Astrocyte (in vitro differentiated cells and primary cell): ENCODE results near the gene UGT1A10. TPM values are rescaled to one million over a fixed set of nuclear protein-coding genes. Genes with fewer than 3 reads are reported as not detected.
A peak's percentile ranks its signal among the peaks of the same experiment; 100 is the strongest.

Source experiments
- DNase-seq: peaks from one replicate; pipeline ENCODE4 v3.0.0-alpha.2; 2010; ENCODE audit warnings: low read depth
- FAIRE-seq: peaks from 2 replicates; lab custom pipeline; 2011; peaks lifted over from hg19 to GRCh38; lab: Jason Lieb, UNC
- H2AFZ ChIP-seq: 2 replicates; pipeline ENCODE4 v1.6.0; 2012; ENCODE audit warnings: low read depth, low read length, inconsistent platforms
- H3K27ac ChIP-seq: 2 replicates; pipeline ENCODE4 v1.5.1; 2011; ENCODE audit warnings: low read depth, low read length, inconsistent platforms
- H3K27me3 ChIP-seq: 2 replicates; pipeline ENCODE4 v1.6.0; 2011; ENCODE audit warnings: low read length, inconsistent platforms; ENCODE audit not compliant: insufficient read depth
- H3K36me3 ChIP-seq: 2 replicates; pipeline ENCODE4 v1.5.1; 2011; ENCODE audit warnings: low read length, inconsistent platforms; ENCODE audit not compliant: insufficient read depth
- H3K4me1 ChIP-seq: 2 replicates; pipeline ENCODE4 v1.5.1; 2011; ENCODE audit warnings: low read length, inconsistent platforms; ENCODE audit not compliant: insufficient read depth
- H3K4me2 ChIP-seq: 2 replicates; pipeline ENCODE4 v1.6.0; 2012; ENCODE audit warnings: low read length, inconsistent platforms
- H3K4me3 ChIP-seq: 2 replicates; pipeline ENCODE4 v1.5.1; 2011; ENCODE audit warnings: low read depth, mild to moderate bottlenecking, low read length, inconsistent platforms; ENCODE audit not compliant: insufficient read depth
- H3K79me2 ChIP-seq: 2 replicates; pipeline ENCODE4 v1.6.0; 2012; ENCODE audit warnings: mild to moderate bottlenecking, low read length, inconsistent platforms; ENCODE audit not compliant: insufficient read depth
- H3K9ac ChIP-seq: 2 replicates; pipeline ENCODE4 v1.6.0; 2012; ENCODE audit warnings: mild to moderate bottlenecking, low read length, inconsistent platforms
- H3K9me3 ChIP-seq: 2 replicates; pipeline ENCODE4 v1.5.1; 2012; ENCODE audit warnings: low read depth, mild to moderate bottlenecking, low read length, inconsistent platforms; ENCODE audit not compliant: insufficient read depth
- H4K20me1 ChIP-seq: 2 replicates; pipeline ENCODE4 v1.6.0; 2012; ENCODE audit warnings: low read length, inconsistent platforms; ENCODE audit not compliant: insufficient read depth
- H3K27ac Mint-ChIP-seq: one replicate; pipeline ENCODE4 v1.8.0; 2021; ENCODE audit warnings: mild to moderate bottlenecking, mixed read lengths; ENCODE audit not compliant: unreplicated experiment
- H3K27me3 Mint-ChIP-seq: one replicate; pipeline ENCODE4 v1.8.0; 2021; ENCODE audit warnings: low read depth, mixed read lengths; ENCODE audit not compliant: unreplicated experiment
- H3K36me3 Mint-ChIP-seq: one replicate; pipeline ENCODE4 v1.8.0; 2021; ENCODE audit warnings: low read depth, mixed read lengths; ENCODE audit not compliant: unreplicated experiment
- H3K4me1 Mint-ChIP-seq: one replicate; pipeline ENCODE4 v1.8.0; 2021; ENCODE audit warnings: low read depth, mixed read lengths; ENCODE audit not compliant: unreplicated experiment
- H3K4me3 Mint-ChIP-seq: one replicate; pipeline ENCODE4 v1.8.0; 2021; ENCODE audit warnings: mild to moderate bottlenecking, moderate library complexity, mixed read lengths; ENCODE audit not compliant: unreplicated experiment
- H3K9me3 Mint-ChIP-seq: one replicate; pipeline ENCODE4 v1.8.0; 2021; ENCODE audit warnings: mild to moderate bottlenecking, mixed read lengths; ENCODE audit not compliant: unreplicated experiment
- EZH2 ChIP-seq: IDR thresholded peaks from 2 replicates; pipeline ENCODE4 v1.6.1; 2012; ENCODE audit warnings: mild to moderate bottlenecking, low read length, inconsistent platforms; ENCODE audit not compliant: insufficient read depth
- total RNA-seq: library from RNA; stranded (reverse); gene quantifications from 2 replicates; pipeline ENCODE4 v1.2.1, GENCODE V29; 2021
- TF ChIP-seq, protein P1 (sequence below): IDR thresholded peaks from 2 replicates; pipeline ENCODE4 v1.5.1; 2011; ENCODE audit warnings: low read depth, mild to moderate bottlenecking, inconsistent platforms, low read length, moderate library complexity; ENCODE audit not compliant: insufficient read depth

Gene UGT1A10
- total RNA-seq, 1 donor from 2014 or later = not detected

DNA sequence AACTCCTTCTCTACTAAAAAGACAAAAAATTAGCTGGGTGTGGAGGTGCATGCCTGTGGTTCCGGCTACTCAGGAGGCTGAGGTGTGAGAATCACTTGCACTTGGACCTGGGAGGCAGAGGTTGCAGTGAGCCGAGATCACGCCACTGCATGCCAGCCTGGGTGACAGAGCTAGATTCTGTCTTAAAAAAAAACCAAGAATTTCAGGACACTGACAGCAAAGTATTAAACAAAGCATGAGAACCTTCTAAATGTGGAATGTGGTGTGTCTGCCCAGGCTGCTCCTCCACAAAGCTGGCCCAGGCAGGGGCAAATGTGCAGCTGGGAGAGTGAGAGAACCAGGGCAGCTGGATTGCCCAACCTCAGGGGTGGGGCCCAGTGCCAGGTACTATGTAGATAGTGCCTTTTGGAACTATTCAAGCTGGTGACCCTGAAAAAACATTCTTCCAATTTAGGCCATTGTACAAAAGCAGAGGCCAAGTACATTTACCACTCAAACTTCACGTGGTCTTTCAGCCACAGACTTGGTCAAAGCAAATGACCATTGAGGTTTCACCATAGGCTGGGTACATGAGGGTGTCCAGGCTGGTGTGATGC lies 69.8 kb downstream of the UGT1A10 start:
- Histone ChIP-seq H2AFZ (no peak overlapping the region), H3K4me1 (peaks cover 13% of the 10 kb centered on the region), H3K27ac (peak overlapping the region; percentile 40), H3K27me3 (no peaks in the 10 kb centered on the region), H3K9me3 (no peaks in the 10 kb centered on the region), H4K20me1 (no peaks in the 10 kb centered on the region), H3K36me3 (no peaks in the 10 kb centered on the region), H3K9ac (no peak overlapping the region), H3K4me3 (no peak overlapping the region), H3K4me2 (no peak overlapping the region), H3K79me2 (no peaks in the 10 kb centered on the region)
- TF ChIP-seq, protein P1, sequence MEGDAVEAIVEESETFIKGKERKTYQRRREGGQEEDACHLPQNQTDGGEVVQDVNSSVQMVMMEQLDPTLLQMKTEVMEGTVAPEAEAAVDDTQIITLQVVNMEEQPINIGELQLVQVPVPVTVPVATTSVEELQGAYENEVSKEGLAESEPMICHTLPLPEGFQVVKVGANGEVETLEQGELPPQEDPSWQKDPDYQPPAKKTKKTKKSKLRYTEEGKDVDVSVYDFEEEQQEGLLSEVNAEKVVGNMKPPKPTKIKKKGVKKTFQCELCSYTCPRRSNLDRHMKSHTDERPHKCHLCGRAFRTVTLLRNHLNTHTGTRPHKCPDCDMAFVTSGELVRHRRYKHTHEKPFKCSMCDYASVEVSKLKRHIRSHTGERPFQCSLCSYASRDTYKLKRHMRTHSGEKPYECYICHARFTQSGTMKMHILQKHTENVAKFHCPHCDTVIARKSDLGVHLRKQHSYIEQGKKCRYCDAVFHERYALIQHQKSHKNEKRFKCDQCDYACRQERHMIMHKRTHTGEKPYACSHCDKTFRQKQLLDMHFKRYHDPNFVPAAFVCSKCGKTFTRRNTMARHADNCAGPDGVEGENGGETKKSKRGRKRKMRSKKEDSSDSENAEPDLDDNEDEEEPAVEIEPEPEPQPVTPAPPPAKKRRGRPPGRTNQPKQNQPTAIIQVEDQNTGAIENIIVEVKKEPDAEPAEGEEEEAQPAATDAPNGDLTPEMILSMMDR = no peak
- no peak for TF ChIP-seq EZH2
- DNase-seq (peak; percentile 29), FAIRE-seq (no peak)
- Mint-ChIP-seq H3K27me3 (no peaks in the 10 kb centered on the region), H3K36me3 (no peaks in the 10 kb centered on the region), H3K4me3 (no peak overlapping the region), H3K9me3 (no peaks in the 10 kb centered on the region), H3K27ac (no peak overlapping the region), H3K4me1 (peaks cover 7% of the 10 kb centered on the region)

DNA sequence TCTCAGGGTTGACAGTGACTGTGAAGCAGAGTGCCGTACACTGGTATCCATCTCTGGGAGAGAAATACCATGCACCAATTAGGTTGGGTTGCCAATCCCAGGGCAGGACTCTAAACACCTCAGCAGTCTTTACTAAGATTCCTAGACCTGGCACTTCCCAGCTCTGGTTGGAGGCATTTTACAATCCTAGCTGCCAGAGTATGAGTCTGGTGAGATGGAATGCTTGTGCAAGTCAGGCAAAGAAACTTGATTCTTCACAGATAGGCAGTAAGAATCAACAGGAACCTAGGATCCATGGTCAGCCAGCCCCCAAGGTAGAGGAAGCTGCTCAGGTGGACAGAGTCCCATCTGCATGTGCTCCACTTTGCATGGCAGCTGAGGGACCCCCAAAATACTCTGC lies 70.5 kb downstream of the UGT1A10 start:
- H3K27ac Mint-ChIP-seq = no peak overlapping the region
- Histone ChIP-seq H3K27me3 (no peaks in the 10 kb centered on the region), H3K79me2 (no peaks in the 10 kb centered on the region), H3K36me3 (no peaks in the 10 kb centered on the region), H3K4me3 (no peak overlapping the region), H4K20me1 (no peaks in the 10 kb centered on the region), H3K9ac (no peak overlapping the region), H3K9me3 (no peaks in the 10 kb centered on the region), H3K4me1 (peaks cover 13% of the 10 kb centered on the region), H3K4me2 (no peak overlapping the region), H3K27ac (peak overlapping the region; percentile 40), H2AFZ (no peak overlapping the region)
- H3K36me3 Mint-ChIP-seq = no peaks in the 10 kb centered on the region
- DNase-seq (peak; percentile 68), FAIRE-seq (no peak)
- no peaks in the 10 kb centered on the region for H3K9me3 Mint-ChIP-seq
- H3K27me3 Mint-ChIP-seq = no peaks in the 10 kb centered on the region
- TF ChIP-seq, protein P1 = no peak
- no peak for TF ChIP-seq EZH2
- peaks cover 7% of the 10 kb centered on the region for H3K4me1 Mint-ChIP-seq
- no peak overlapping the region for H3K4me3 Mint-ChIP-seq

DNA sequence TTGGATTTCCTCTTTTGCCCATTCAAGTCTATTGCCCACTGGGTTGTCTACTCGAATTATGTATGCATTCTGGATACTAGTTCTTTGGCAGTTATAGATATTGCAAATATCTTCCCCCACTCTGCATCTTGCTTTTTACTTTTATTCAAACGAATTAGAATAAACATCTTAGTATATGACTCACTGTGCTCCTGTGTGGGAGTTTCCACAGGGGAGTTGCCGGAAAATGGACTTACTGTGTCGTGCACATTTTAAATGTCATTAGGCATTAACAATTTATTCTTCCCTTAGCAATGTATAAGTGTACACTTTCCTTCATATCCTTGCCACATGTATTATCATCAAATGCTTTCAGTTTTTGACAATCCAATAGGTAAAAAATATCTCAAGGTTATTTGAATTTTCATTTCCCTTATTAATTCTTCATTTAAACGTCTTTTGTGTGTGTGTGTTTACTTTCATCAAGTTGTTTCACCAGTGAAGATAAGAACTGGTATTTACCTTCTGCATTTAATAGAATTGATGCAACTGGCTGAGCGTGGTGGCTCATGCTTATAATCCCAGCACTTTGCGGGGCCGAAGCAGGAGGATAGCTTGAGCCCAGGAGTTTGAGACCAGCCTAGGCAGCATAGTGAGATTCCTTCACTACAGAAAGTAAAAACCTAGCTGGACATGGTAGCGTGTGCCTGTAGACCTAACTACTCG lies 71.8 kb downstream of the UGT1A10 start:
- Histone ChIP-seq H4K20me1 (no peaks in the 10 kb centered on the region), H3K79me2 (no peaks in the 10 kb centered on the region), H3K4me2 (peak overlapping the region; percentile 48), H3K9ac (no peak overlapping the region), H3K4me1 (peaks cover 13% of the 10 kb centered on the region), H3K36me3 (no peaks in the 10 kb centered on the region), H2AFZ (no peak overlapping the region), H3K4me3 (no peak overlapping the region), H3K9me3 (no peaks in the 10 kb centered on the region), H3K27me3 (no peaks in the 10 kb centered on the region), H3K27ac (no peak overlapping the region)
- peak; percentile 17 for FAIRE-seq
- no peak overlapping the region for H3K4me3 Mint-ChIP-seq
- peaks cover 6% of the 10 kb centered on the region for H3K27me3 Mint-ChIP-seq
- DNase-seq = peak; percentile 59
- H3K4me1 Mint-ChIP-seq = peaks cover 7% of the 10 kb centered on the region
- no peaks in the 10 kb centered on the region for H3K36me3 Mint-ChIP-seq
- TF ChIP-seq, protein P1 = no peak
- no peak for TF ChIP-seq EZH2
- no peak overlapping the region for H3K27ac Mint-ChIP-seq
- no peaks in the 10 kb centered on the region for H3K9me3 Mint-ChIP-seq
